SK-N-SH treated with all-trans-retinoic acid at 6 μM for 48 hours (cell line): Measurements from ENCODE around the gene ACLY.

Experiments
- CSRNP3 ChIP-seq: fragments of 250-450 bp; sonication (Bioruptor Pico); IDR thresholded peaks from 2 replicates; pipeline ENCODE4 v1.5.1; 2021; ENCODE audit warnings: mild to moderate bottlenecking, moderate library complexity
- PATZ1 ChIP-seq: fragments of 250-450 bp; sonication (Bioruptor Pico); IDR thresholded peaks from 2 replicates; pipeline ENCODE4 v1.8.0; 2020; ENCODE audit warnings: mild to moderate bottlenecking, moderate library complexity, borderline replicate concordance
- TOX ChIP-seq: fragments of 250-450 bp; sonication (Bioruptor Pico); IDR thresholded peaks from 2 replicates; pipeline ENCODE4 v1.8.0; 2021; ENCODE audit warnings: mild to moderate bottlenecking, moderate library complexity, borderline replicate concordance

- TF ChIP-seq PATZ1 (CRISPR knock-in tag), result no peak
- no peak for TF ChIP-seq CSRNP3 (CRISPR knock-in tag)
- TF ChIP-seq TOX (CRISPR knock-in tag), result no peak
Observed at GRCh38 chr17:41888332-41888965, 30.3 kb downstream of the ACLY start.
